Activated CD4-positive, alpha-beta T cell treated with anti-CD3 and anti-CD28 coated beads for 1 hour (primary cell): ENCODE data around the gene NFYB.
A peak's percentile ranks its signal among the peaks of the same experiment; 100 is the strongest.
"Not testable (repeated sequence)": the region's sequence is repeated elsewhere in the genome, so short reads cannot be mapped to it uniquely, and the experiment has no call there.

Experiments
- DNase-seq: peaks from one replicate; pipeline ENCODE4 v3.0.0-alpha.2; 2020

Gene NFYB

DNA sequence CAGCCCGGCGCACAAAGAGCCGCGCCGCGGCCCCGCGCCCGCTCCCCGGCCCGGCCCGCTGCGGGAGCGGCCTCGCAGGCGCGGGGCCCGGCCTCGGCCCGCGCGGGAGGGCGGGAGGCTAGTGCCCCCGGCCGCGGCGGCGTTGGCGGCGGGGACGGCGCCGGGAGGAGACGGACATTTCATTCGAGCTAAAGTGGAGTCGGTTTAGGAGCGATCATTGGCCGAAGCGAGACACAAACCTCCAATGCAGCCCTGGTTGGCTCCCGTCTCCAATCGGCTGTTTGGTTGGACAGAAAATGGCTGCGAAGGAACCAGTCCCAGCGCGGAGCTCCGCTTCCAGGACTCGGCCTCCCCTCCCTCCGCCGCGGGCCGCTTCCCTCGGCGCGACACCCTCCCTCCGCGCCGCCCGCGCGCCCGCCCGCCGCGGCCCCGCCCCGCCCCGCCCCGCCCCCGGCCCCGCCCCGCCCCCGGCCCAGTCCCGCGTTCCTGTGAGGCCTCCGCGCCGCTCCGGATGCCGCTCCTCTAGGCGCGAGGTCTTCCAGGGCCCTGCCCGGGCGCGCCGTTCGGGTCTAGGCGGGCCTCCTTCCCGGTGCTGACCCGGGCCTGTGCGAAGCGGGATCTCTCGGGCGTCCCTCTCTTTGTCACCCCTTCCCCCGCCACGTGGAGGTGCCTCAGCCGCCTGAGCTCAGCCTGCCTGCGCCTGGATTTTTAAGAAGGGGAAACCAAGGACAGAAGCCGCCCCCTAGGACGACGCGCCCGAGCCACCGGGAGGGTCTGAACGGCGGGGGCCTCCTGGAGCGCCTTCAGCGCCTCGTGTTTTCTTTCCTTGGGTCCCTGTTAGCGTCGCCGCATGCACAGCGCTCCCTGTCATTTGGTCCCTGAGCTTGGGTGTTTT lies at the start of gene NFYB:
Gene NFYB, minus strand, starts transcription at position 309 of the 895 bp plus-strand sequence. CDS start 2,757 bp downstream, outside the sequence.
- DNase-seq = peak; percentile 87

DNA sequence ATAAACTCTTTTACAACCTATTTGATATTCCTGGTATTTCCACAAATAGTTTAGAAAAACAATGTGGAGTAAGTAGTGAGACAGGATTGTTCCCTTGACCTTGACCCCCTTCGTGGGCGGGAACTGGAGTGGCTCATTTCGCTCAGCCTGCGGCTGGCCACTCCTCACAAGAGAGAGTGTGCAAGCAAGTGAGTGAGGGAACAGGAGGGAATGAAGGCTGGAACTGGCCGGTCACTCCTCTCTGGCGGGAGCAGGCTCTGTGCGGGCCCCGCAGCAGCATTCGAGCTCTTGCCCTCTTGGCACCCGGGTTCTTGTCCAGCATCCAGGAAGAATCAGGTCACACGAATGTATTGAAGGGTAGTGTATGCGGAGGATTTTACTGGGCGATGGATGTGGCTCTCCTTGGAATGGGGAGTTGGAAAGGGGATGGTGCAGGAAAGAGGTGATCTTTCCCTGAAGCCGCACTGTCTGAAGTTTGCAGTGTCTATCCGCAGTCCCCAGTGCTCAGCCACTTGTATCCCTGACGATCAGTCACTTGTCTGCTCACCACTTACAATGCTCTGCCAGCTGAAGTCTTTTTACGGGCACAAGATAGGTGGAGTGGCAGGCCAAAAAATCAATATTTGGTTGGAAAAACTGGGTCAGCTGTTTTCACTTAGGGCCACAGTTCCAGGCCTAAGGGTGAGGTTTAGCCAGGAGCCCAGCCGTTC lies 49.6 kb upstream of the NFYB start:
- DNase-seq = no peak

DNA sequence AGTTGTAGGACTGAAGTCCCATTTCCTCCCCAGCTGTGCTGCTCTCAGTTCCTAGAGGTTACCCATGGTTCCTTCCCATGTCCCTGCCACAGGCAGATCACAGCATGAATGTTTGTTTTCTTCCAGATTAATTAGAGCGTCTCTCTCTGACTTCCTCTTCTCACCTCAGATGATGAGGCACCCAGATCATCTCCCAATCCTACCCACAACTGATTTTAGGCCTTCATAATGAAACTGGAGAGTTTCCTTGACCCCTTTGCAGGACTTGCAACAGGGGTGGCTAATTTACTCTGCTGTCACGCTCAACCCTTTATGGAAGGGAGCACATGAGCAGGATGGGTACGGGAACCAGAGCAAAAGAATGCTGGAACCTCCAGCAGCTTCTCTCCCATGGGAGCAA lies 45.4 kb upstream of the NFYB start:
- no peak for DNase-seq

GRCh38 chr12:104182621-104183378 lies 44.8 kb upstream of the NFYB start:
- no peak for DNase-seq

GRCh38 chr12:104182144-104182543 lies 44.1 kb upstream of the NFYB start:
- no peak for DNase-seq

DNA sequence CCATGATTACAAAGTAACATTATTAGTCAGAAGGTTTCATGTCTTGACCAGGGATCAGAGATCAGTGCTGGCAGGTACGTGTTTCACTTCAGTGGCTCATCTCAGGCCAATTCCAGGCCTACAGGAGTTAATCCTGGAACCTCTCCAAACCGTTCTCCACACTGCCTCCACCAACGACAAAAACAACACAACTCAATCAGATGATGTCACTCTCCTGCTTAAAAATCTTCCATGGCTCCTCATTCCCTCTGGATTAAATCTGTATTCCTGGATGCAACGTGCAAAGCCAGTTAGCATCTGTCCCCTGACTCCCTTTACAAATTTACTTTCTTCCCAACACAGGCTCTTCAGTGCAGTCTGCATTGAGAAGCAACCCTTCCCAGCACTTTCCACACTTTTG lies 43.3 kb upstream of the NFYB start:
- DNase-seq = no peak

GRCh38 chr12:104180374-104180773 lies 42.4 kb upstream of the NFYB start:
- no peak for DNase-seq

DNA sequence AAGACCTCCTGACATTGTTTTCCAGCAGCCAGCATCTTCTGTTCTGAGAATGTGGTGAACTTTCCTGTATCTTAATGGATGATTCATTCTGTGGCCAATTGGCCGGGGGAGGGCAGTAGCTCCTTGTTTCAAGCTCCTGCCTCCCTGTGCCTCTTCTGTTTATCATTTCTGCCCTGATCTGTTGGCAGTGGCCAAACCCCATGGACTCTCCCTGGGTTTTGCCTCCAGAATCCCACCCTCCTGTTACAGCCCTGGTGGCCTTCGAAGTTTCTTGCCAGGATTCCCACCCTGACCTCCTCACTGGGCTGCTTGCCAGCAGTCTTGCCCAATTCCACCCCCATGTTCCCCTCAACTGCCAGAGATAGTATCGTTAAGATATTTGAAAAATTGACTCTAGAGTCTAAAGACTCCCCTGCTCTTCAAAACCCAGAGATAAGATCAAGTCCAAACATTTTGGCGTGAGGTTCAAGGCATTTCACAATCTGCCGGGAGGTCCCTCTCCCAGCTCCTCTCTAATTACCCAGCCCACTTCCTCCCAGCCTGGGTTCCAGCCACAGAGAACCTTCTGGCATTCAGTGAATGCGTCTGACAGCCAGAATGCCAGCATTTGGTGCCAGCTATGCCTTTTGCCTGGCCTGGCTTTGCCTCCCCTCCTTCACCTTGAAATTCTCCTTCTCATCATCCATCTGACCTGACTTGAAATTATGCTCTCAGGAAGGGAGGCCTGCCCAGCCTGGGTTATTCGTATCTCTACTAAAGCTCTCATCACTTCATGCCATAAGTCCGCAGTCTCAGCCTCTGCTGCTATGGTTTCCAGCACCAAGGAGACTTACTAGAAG lies 39.9 kb upstream of the NFYB start:
- DNase-seq = no peak

DNA sequence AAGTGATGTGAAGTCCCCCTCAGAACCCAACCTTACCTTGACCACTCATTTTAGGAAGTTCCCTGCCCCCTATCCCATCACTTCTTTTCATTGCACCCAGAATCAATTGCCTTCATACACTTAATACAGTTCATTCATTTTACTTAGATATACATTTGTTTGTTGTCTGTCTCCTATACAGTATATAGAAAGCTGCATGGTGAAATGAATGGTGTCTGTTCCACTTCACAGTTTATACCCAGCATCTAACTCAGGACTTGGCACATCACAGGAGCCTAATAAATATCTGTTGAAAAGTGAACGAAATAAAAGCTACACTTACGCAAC lies 39.3 kb upstream of the NFYB start:
- DNase-seq = no peak

GRCh38 chr12:104175726-104176247 lies 37.8 kb upstream of the NFYB start:
- no peak for DNase-seq

- DNase-seq = not testable (repeated sequence)
Observed at GRCh38 chr12:104173804-104174203, 35.8 kb upstream of the NFYB start.

DNA sequence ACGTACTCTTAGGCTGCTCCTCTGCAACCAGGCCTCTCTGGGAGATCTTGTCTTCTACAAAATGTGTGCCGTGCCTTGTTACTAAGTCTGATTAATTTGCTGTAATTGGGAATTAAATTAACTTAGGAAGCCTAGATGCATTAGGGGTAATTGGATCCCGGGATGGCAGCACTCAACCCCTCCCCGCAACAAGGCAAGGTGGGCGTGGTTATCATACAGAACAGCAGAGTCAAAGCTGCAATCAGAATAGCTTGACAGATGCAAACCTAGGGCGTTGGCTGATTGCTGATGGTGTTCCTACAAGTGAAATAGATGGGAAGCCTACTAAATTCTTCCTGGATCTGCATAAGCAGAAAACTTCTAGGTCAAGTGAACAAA lies 34.5 kb upstream of the NFYB start:
- DNase-seq = no peak

- DNase-seq = no peak
Observed at GRCh38 chr12:104171785-104172569, 34.0 kb upstream of the NFYB start.

DNA sequence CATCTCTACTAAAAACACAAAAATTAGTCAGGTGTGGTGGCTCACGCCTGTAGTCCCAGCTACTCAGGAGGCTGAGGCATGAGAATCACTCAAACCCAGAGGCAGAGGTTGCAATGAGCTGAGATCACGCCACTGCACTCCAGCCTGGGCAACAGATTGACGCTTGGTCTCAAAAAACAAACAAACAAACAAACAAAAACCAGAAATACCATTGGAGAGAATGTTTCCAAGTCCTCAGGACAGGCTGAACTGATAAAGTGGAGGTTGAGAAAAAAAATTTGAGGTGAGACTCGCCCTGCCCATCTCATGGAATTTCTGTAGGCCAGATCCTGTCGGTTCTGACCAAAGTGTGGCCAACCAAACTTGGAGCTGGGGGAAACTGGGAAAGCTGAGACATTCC lies 30.6 kb upstream of the NFYB start:
- DNase-seq = no peak

- DNase-seq = no peak
Observed at GRCh38 chr12:104167519-104168458, 29.8 kb upstream of the NFYB start.

DNA sequence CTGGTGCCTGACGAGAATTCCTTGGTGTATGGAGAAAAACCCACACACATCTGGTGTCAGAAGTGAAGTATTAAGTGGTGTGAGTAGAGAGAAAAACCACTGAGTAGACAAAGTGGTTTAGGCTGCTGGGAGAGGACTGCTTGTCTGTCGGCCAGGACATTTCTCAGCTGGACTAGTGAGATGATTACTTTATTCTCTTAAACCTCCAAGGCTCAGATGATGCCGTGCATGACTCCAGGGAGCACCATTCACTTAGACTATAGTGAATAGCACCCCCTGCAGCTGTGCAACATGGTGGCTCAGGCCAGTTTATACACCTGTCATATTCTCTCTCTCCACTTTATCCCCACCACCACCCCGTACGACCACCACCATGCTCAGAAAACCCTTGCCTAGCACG lies 28.5 kb upstream of the NFYB start:
- DNase-seq = no peak

DNA sequence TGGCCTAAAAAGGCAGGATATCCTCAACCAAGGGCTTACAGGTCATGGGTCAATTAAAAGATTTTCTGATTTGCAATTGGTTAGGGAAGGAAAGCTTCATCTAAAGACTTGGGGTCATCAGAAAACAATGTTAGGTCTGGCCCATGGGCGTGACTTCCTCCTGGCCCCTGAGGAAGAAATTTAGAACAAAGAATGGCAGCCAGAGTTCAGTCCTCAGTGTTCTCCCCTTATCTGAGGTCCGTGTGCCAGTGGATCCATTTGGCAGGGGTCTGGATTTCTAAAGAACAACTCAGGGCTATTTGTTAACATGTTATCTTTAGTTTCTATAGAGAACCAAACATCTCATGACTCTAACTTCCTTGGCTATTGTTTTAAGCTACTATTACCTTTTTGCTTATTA lies 27.8 kb upstream of the NFYB start:
- DNase-seq = no peak

DNA sequence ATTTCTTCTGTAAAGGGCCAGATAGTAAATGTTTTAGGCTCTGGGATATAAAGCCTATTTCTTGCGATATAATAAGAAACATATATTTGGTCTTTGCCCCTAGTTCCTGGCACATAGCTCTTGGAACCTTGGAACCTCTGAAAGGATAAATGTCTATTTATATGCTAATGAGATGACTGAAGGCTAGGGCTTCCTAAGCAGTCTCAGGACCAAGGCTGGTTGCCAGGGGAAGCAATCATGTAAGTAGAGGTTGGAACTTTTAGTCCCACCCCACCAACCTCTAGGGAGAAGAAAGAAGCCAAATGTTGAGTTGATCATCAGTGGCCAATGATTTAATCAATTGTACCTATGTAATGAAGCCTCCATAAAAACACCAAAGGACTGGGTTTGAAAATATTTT lies 26.6 kb upstream of the NFYB start:
- no peak for DNase-seq

- no peak for DNase-seq
Observed at GRCh38 chr12:104163631-104164030, 25.6 kb upstream of the NFYB start.

GRCh38 chr12:104163028-104163427 lies 25.0 kb upstream of the NFYB start:
- DNase-seq = not testable (repeated sequence)
